ENCODE results near the gene ACAP3.

The ACAP3 gene

GRCh38 chr1:1342061-1342562 lies 34.4 kb upstream of the ACAP3 start:
- no peak for TF ChIP-seq REST (IDR thresholded peaks at IDR 0.05; ENCODE audit: insufficient replicate concordance, low read depth)
- TF ChIP-seq GABPA (IDR thresholded peaks at IDR 0.05; ENCODE audit: low read depth) = no peak
- H3K27ac ChIP-seq (replicated peaks) = no peak overlapping the region
- H3K4me3 ChIP-seq (replicated peaks; ENCODE audit: insufficient read depth, low read length) = no peak overlapping the region
- DNase-seq (ENCODE audit: low read depth in 1 of 2, low spot score in 1 of 2) = no peak
- H3K27me3 ChIP-seq (ENCODE audit: insufficient read depth, poor library complexity, severe bottlenecking) = no peaks in the 10 kb centered on the region

DNA sequence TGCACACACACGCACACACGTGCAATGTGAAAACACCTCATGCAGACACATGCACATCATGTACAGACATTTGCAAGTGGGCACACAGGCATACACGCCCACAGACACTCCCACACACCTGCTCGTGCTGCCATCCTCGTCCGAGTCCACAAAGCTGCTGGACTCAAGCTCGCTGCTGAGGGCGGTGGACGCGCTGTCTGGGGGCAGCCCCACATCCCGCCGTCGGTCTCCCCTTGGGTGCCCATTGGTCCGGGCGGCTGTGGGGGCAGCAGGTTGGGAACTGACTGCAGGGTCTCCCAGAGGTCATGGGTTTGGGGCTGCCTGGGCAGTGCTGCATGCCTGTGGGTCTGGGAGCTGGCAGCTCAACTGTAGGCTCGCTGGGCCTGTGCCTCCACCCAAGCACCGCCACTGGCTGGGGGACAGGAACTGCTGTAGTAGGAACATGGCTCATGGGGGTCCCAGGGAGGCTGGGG lies 33.9 kb upstream of the ACAP3 start:
- TF ChIP-seq GABPA (IDR thresholded peaks at IDR 0.05; ENCODE audit: low read depth) = no peak
- no peak for TF ChIP-seq POLR2AphosphoS5 (IDR thresholded peaks at IDR 0.05; ENCODE audit: low read depth)
- no peak for TF ChIP-seq REST (IDR thresholded peaks at IDR 0.05; ENCODE audit: insufficient replicate concordance, low read depth)
- TF ChIP-seq SPI1 (IDR thresholded peaks at IDR 0.05; ENCODE audit: borderline replicate concordance, low read depth) = no peak
- no peak for TF ChIP-seq CTCF (IDR thresholded peaks at IDR 0.05; ENCODE audit: insufficient read depth, low read length)
- Histone ChIP-seq H3K4me3 (replicated peaks; ENCODE audit: insufficient read depth, low read length) (no peak overlapping the region), H3K27ac (replicated peaks) (no peak overlapping the region), H3K27me3 (ENCODE audit: insufficient read depth, poor library complexity, severe bottlenecking) (no peaks in the 10 kb centered on the region)
- DNase-seq (ENCODE audit: low read depth in 1 of 2, low spot score in 1 of 2) = no peak

DNA sequence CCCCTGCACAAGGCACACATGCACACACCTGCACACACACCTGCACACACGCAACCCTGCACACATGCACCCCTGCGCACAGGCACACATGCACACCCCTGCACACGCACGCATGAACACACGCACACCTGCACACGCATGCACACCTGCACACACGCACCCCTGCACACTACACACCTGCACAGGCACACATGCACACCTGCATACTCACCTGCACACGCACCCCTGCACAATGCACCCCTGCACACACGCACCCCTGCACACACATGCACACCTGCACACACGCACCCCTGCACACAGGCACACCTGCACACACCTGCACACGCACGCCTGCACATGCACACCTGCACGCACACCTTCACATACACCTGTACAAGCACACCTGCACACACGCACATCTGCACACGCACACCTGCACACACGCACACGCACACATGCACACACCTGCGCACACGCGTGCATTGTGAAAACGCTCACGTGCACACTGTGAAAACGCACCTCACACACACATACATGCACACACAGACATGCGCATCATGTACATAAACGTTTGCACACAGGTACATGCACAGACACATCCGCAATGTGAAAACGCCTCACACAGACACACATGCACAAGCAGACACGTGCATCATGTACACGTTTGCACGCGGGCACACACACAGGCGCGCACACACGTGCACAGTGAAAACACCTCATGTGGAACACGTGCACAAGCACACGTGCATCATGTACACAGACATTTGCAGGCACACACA lies 33.2 kb upstream of the ACAP3 start:
- no peak for DNase-seq (ENCODE audit: low read depth in 1 of 2, low spot score in 1 of 2)
- Histone ChIP-seq H3K27me3 (ENCODE audit: insufficient read depth, poor library complexity, severe bottlenecking) (no peaks in the 10 kb centered on the region), H3K27ac (replicated peaks) (no peak overlapping the region), H3K4me3 (replicated peaks; ENCODE audit: insufficient read depth, low read length) (no peak overlapping the region)
- TF ChIP-seq SPI1 (IDR thresholded peaks at IDR 0.05; ENCODE audit: borderline replicate concordance, low read depth) (no peak), GABPA (IDR thresholded peaks at IDR 0.05; ENCODE audit: low read depth) (no peak), POLR2AphosphoS5 (IDR thresholded peaks at IDR 0.05; ENCODE audit: low read depth) (no peak; the same call in 1 of the 2 replicates), REST (IDR thresholded peaks at IDR 0.05; ENCODE audit: insufficient replicate concordance, low read depth) (no peak), CTCF (IDR thresholded peaks at IDR 0.05; ENCODE audit: insufficient read depth, low read length) (no peak)

Data from HL-60 (cell line).